HCT116 (cell line): ENCODE results near the gene CD320. TPM values are rescaled to one million over a fixed set of nuclear protein-coding genes. Genes with fewer than 3 reads are reported as not detected.
A peak's percentile ranks its signal among the peaks of the same experiment; 100 is the strongest.

Experiments used
- ATAC-seq: fragments of 200-7000 bp; cut with Tn5 transposase; 2 replicates; pipeline ENCODE4 v1.9.1; 2020; ENCODE audit warnings: mild to moderate bottlenecking, moderate library complexity
- BruUV-seq: library from RNA; stranded (reverse); fragments of 400-500 nt; replicated peaks from 2 replicates; lab custom pipeline; 2021; lab: Mats Ljungman, UMichigan
- CTCF ChIA-PET: fragments of 300-600 bp; sonication (Branson Sonifier 250); formaldehyde crosslinking; loops from one replicate; lab custom pipeline; 2021; ENCODE audit warnings: antibody characterized with exemption; lab: Charles Lee
- POLR2A ChIA-PET: fragments of 300-600, 350-600 bp; sonication (Branson Sonifier 250); formaldehyde crosslinking; loops from one replicate; lab custom pipeline; 2021; ENCODE audit warnings: antibody characterized with exemption; lab: Charles Lee
- RAD21 ChIA-PET, 2 experiments: fragments of 300-600 bp; sonication (Branson Sonifier 250); formaldehyde crosslinking; loops; one replicate each; lab custom pipeline; 2023; ENCODE audit warnings: low total read pairs in 2 of 2; ENCODE audit not compliant: uncharacterized antibody in 2 of 2, unreplicated experiment in 2 of 2, low non-redundant PET in 1 of 2; lab: Charles Lee
- DNase-seq: peaks from one replicate; pipeline ENCODE4 v3.0.0-alpha.2; 2010; ENCODE audit warnings: low read depth, low spot score
- H2AFZ ChIP-seq: fragments of 200-600 bp; shearing (Covaris generic), sonication (generic); 2 replicates; pipeline ENCODE4 v1.6.1; 2017; ENCODE audit warnings: low read depth, mixed run types, mixed read lengths, antibody characterized with exemption, low read length; ENCODE audit not compliant: poor library complexity, severe bottlenecking
- H3K27ac ChIP-seq: 2 replicates; pipeline ENCODE4 v1.5.1; 2012; ENCODE audit warnings: low read depth, low read length
- H3K27me3 ChIP-seq: fragments of 200-600 bp; sonication (generic); 2 replicates; pipeline ENCODE4 v1.6.1; 2016; ENCODE audit warnings: mixed run types, low read length, mixed read lengths; ENCODE audit not compliant: insufficient read depth
- H3K36me3 ChIP-seq, 2 experiments: fragments of 200-500 bp in 1 of 2; fragments of 200-600 bp in 1 of 2; sonication (Bioruptor generic) in 1 of 2; sonication (generic) in 1 of 2; 2 replicates each; pipeline versions ENCODE4 v1.5.1 to v1.6.1; 2014 to 2016; ENCODE audit warnings: low read length in 2 of 2, inconsistent platforms in 1 of 2, mixed read lengths in 1 of 2, mixed run types in 1 of 2; ENCODE audit not compliant: insufficient read depth in 2 of 2, control insufficient read depth in 1 of 2
- H3K4me1 ChIP-seq, 2 experiments: fragments of 200-600 bp in 1 of 2; sonication (generic) in 1 of 2; 2 replicates each; pipeline versions ENCODE4 v1.5.1 to v1.6.1; 2012 to 2017; ENCODE audit warnings: low read length in 2 of 2, inconsistent platforms in 1 of 2, mild to moderate bottlenecking in 1 of 2, mixed read lengths in 1 of 2, mixed run types in 1 of 2, moderate library complexity in 1 of 2; ENCODE audit not compliant: insufficient read depth in 2 of 2, control insufficient read depth in 1 of 2
- H3K4me2 ChIP-seq: fragments of 200-600 bp; sonication (generic); 2 replicates; pipeline ENCODE4 v1.6.1; 2017; ENCODE audit warnings: mixed run types, low read length, mixed read lengths
- H3K4me3 ChIP-seq, 2 experiments: fragments of 200-600 bp in 1 of 2; sonication (generic) in 1 of 2; replicated peaks in 1 of 2; 2 replicates each; pipeline ENCODE4 v1.5.1; 2011 to 2016; ENCODE audit warnings: low read length in 2 of 2, control low read depth in 1 of 2, low read depth in 1 of 2, mild to moderate bottlenecking in 1 of 2, mixed read lengths in 1 of 2, mixed run types in 1 of 2
- H3K79me2 ChIP-seq: fragments of 200-600 bp; sonication (generic); 2 replicates; pipeline ENCODE4 v1.6.1; 2017; ENCODE audit warnings: mild to moderate bottlenecking, mixed run types, low read length, moderate library complexity, mixed read lengths; ENCODE audit not compliant: insufficient read depth
- H3K9ac ChIP-seq: fragments of 200-600 bp; sonication (generic); 2 replicates; pipeline ENCODE4 v1.6.1; 2016; ENCODE audit warnings: low read length, mixed read lengths
- H3K9me2 ChIP-seq: fragments of 200-600 bp; sonication (generic), shearing (Covaris generic); 2 replicates; pipeline ENCODE4 v1.6.1; 2017; ENCODE audit warnings: mixed run types, mild to moderate bottlenecking, moderate library complexity; ENCODE audit not compliant: insufficient read depth
- H3K9me3 ChIP-seq, 2 experiments: fragments of 200-500 bp in 1 of 2; fragments of 200-600 bp in 1 of 2; sonication (Bioruptor generic) in 1 of 2; sonication (generic) in 1 of 2; 2 replicates each; pipeline ENCODE4 v1.6.1; 2014 to 2017; ENCODE audit warnings: low read length in 2 of 2, mixed read lengths in 2 of 2, inconsistent platforms in 1 of 2, low read depth in 1 of 2, mild to moderate bottlenecking in 1 of 2, mixed run types in 1 of 2, moderate library complexity in 1 of 2; ENCODE audit not compliant: control insufficient read depth in 1 of 2, insufficient read depth in 1 of 2
- H4K20me1 ChIP-seq: fragments of 200-600 bp; sonication (generic), shearing (Covaris generic); 2 replicates; pipeline ENCODE4 v1.6.1; 2017; ENCODE audit warnings: mixed run types, mild to moderate bottlenecking, moderate library complexity; ENCODE audit not compliant: insufficient read depth
- EGR1 ChIP-seq: IDR thresholded peaks from 2 replicates; pipeline ENCODE4 v1.6.1; 2012; ENCODE audit warnings: low read depth
- ELF1 ChIP-seq: IDR thresholded peaks from 2 replicates; pipeline ENCODE4 v1.6.1; 2012; ENCODE audit warnings: low read depth, borderline replicate concordance
- EZH2 ChIP-seq: fragments of 200-600 bp; sonication (generic); IDR thresholded peaks from 2 replicates; pipeline ENCODE4 v1.6.1; 2017; ENCODE audit warnings: antibody characterized with exemption, mixed run types
- POLR2A ChIP-seq: IDR thresholded peaks from 2 replicates; pipeline ENCODE4 v1.7.0; 2011; ENCODE audit warnings: borderline replicate concordance; ENCODE audit not compliant: insufficient read depth, insufficient read length; ENCODE audit errors: extremely low read depth
- REST ChIP-seq: IDR thresholded peaks from 2 replicates; pipeline ENCODE4 v1.6.1; 2012; ENCODE audit warnings: low read depth
- SP1 ChIP-seq: IDR thresholded peaks from 2 replicates; pipeline ENCODE4 v1.6.1; 2012; ENCODE audit warnings: low read depth
- ZFX ChIP-seq: fragments of 450-650 bp; IDR thresholded peaks from 2 replicates; pipeline ENCODE4 v1.6.1; 2017
- ZNF274 ChIP-seq: fragments of 200-500 bp; sonication (Bioruptor generic); IDR thresholded peaks from 2 replicates; pipeline ENCODE4 v1.6.1; 2014; ENCODE audit warnings: mild to moderate bottlenecking, low read depth, low read length, inconsistent platforms
- intact Hi-C: fragments of 100-400 bp; cut with micrococcal nuclease; formaldehyde crosslinking; loops from 2 replicates; pipeline ENCODE4 v1.10.0; 2022
- total RNA-seq: library from RNA; stranded (reverse); gene quantifications from one replicate; pipeline ENCODE4 v1.2.1, GENCODE V29; 2021; ENCODE audit not compliant: unreplicated experiment

CD320 gene
- total RNA-seq, 1 experiment from 2014 or later, result 86.2 TPM

GRCh38 chr19:8340341-8341096 lies 32.4 kb upstream of the CD320 start:
- POLR2A ChIA-PET, result no interaction called here

More at GRCh38 chr19:8340341-8341096, 32.4 kb upstream of the CD320 start:
- Histone ChIP-seq H2AFZ (no peak overlapping the region), H3K4me1 (peaks cover 22 to 36% of the 10 kb centered on the region in 2 experiments), H3K9me2 (no peaks in the 10 kb centered on the region), H3K79me2 (no peaks in the 10 kb centered on the region), H3K36me3 (no peaks in the 10 kb centered on the region), H3K9me3 (no peaks in the 10 kb centered on the region), H3K27me3 (no peaks in the 10 kb centered on the region)
- no peak for ATAC-seq
- intact Hi-C loops, result no loop called here
- CTCF ChIA-PET, result no interaction called here
- TF ChIP-seq REST (no peak), ZFX (no peak), ZNF274 (no peak), EGR1 (no peak), POLR2A (no peak), ELF1 (no peak), EZH2 (no peak), SP1 (no peak)
- TF ChIP-seq, all 23 proteins: peak for 0
- Histone ChIP-seq H3K27ac (no peak overlapping the region), H3K9ac (no peak overlapping the region), H4K20me1 (no peaks in the 10 kb centered on the region), H3K4me3 (no peak overlapping the region), H3K4me2 (no peak overlapping the region)
- BruUV-seq, result TSS peak; percentile 38
- RAD21 ChIA-PET, result no interaction called here
- no peak for DNase-seq
